ENCODE data around the gene NEDD4L. TPM values are rescaled to one million over a fixed set of nuclear protein-coding genes. Genes with fewer than 3 reads are reported as not detected.

NEDD4L gene
- total and polyA plus RNA-seq, 7 donors: 14.8 to 28.0 (median 19.6) TPM

GRCh38 chr18:58020567-58021107 is 23.4 kb upstream of the NEDD4L start:
- ATAC-seq (no peak), DNase-seq (no peak)
- Histone ChIP-seq H3K27ac (no peak overlapping the region), H3K4me3 (no peak overlapping the region), H3K36me3 (ENCODE audit: insufficient read depth in 1 of 2, low read depth in 1 of 2) (no peaks in the 10 kb centered on the region), H3K9me3 (peaks cover 8% of the 10 kb centered on the region), H3K4me1 (no peaks in the 10 kb centered on the region), H3K27me3 (ENCODE audit: insufficient read depth in 3 of 3, low read length in 2 of 3) (no peaks in the 10 kb centered on the region)
- no peak for TF ChIP-seq CTCF (IDR thresholded peaks at IDR 0.05)
- 90 to 93% (median 93%) methylated on average over 3 of the region's 3 CpGs for WGBS, 3 donors
- intact Hi-C loops (cut with DNase I): no loop called here

GRCh38 chr18:58021504-58021903 is 22.5 kb upstream of the NEDD4L start:
- Histone ChIP-seq H3K36me3 (ENCODE audit: insufficient read depth in 1 of 2, low read depth in 1 of 2) (no peaks in the 10 kb centered on the region), H3K27me3 (ENCODE audit: insufficient read depth in 3 of 3, low read length in 2 of 3) (no peaks in the 10 kb centered on the region), H3K27ac (no peak overlapping the region), H3K4me3 (no peak overlapping the region), H3K4me1 (no peaks in the 10 kb centered on the region), H3K9me3 (peaks cover 5% of the 10 kb centered on the region)
- DNase-seq: no peak
- intact Hi-C loops (cut with DNase I): no loop called here
- WGBS, 3 donors: 95 to 96% (median 96%) methylated on average over 4 of the region's 4 CpGs
- no peak for TF ChIP-seq CTCF (IDR thresholded peaks at IDR 0.05)
- ATAC-seq: no peak

- 91 to 96% (median 96%) methylated on average over 2 of the region's 2 CpGs for WGBS, 3 donors
- intact Hi-C loops (cut with DNase I): no loop called here
- H3K36me3 ChIP-seq (ENCODE audit: insufficient read depth in 1 of 2, low read depth in 1 of 2): no peaks in the 10 kb centered on the region
- DNase-seq (no peak), ATAC-seq (no peak)
- H3K4me1 ChIP-seq: no peaks in the 10 kb centered on the region
- H3K27ac ChIP-seq: no peak overlapping the region
- TF ChIP-seq CTCF (IDR thresholded peaks at IDR 0.05): no peak
- H3K9me3 ChIP-seq: no peaks in the 10 kb centered on the region
- no peaks in the 10 kb centered on the region for H3K27me3 ChIP-seq (ENCODE audit: insufficient read depth in 3 of 3, low read length in 2 of 3)
- no peak overlapping the region for H3K4me3 ChIP-seq
Measured at GRCh38 chr18:58023108-58023507, 20.9 kb upstream of the NEDD4L start.

GRCh38 chr18:58024139-58024538 is 19.9 kb upstream of the NEDD4L start:
- Histone ChIP-seq H3K27me3 (ENCODE audit: insufficient read depth in 3 of 3, low read length in 2 of 3) (peaks cover 0 to 5% (median 0%) of the 10 kb centered on the region in 3 donors), H3K36me3 (ENCODE audit: insufficient read depth in 1 of 2, low read depth in 1 of 2) (no peaks in the 10 kb centered on the region), H3K4me3 (no peak overlapping the region), H3K4me1 (no peaks in the 10 kb centered on the region), H3K9me3 (no peaks in the 10 kb centered on the region), H3K27ac (no peak overlapping the region)
- DNase-seq: no peak
- WGBS, 3 donors: 18 to 38% (median 27%) methylated on average over 3 of the region's 3 CpGs
- intact Hi-C loops (cut with DNase I): no loop called here
- no peak for ATAC-seq
- TF ChIP-seq CTCF (IDR thresholded peaks at IDR 0.05): no peak

GRCh38 chr18:58025205-58025604 is 18.8 kb upstream of the NEDD4L start:
- no peak for TF ChIP-seq CTCF (IDR thresholded peaks at IDR 0.05)
- intact Hi-C loops (cut with DNase I): no loop called here
- no peaks in the 10 kb centered on the region for H3K9me3 ChIP-seq
- 94 to 95% (median 95%) methylated on average over 7 of the region's 7 CpGs for WGBS, 3 donors
- no peaks in the 10 kb centered on the region for H3K36me3 ChIP-seq (ENCODE audit: insufficient read depth in 1 of 2, low read depth in 1 of 2)
- DNase-seq (no peak), ATAC-seq (no peak)
- H3K4me1 ChIP-seq: no peaks in the 10 kb centered on the region
- H3K27ac ChIP-seq: no peak overlapping the region
- no peak overlapping the region for H3K4me3 ChIP-seq
- peaks cover 0 to 10% (median 5%) of the 10 kb centered on the region in 3 donors for H3K27me3 ChIP-seq (ENCODE audit: insufficient read depth in 3 of 3, low read length in 2 of 3)

Measured in psoas muscle (tissue), 8 donors.